ENCODE results near the gene STRIP1.

DNA sequence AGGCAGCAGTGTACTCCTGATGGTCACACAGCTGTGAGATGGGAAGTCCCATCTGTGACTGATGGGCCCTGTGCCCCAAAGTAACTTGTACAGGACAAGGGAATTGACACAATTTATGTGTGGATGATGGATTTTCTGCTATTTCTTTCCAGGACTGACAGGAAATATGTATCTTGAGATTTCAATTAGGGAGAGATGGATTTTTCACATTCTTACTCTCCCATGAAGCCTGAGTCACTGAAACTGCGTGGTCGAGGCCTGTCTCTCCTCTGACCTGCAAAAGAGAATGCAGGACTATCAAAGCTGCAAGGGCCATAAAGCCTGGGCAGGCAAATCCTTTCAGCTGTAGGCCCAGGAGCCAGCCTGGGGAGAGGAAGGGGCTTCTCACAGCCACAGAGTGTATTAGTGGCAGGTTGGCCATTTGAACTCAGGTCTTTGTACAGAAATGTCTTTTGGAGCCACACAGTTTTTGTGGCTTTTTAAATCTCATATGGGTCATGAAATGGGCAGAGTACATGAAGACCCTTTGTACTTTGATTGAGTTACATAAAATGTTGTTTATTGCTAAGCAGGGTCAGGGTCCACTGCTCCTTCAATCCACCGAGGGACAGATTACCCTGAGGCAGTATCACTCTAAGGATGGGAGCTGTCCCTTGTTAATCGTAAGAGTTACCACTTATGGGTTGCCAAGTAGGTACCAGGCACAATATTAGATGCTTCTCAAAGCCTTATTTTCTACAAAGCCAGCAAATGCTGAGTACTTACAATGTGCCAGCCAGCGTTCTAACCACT, 21.3 kb downstream of the STRIP1 start:
- no peak for TF ChIP-seq PATZ1 (CRISPR knock-in tag; IDR thresholded peaks at IDR 0.05; ENCODE audit: borderline replicate concordance)
- TF ChIP-seq RARB (CRISPR knock-in tag; IDR thresholded peaks at IDR 0.05), result no peak
- TF ChIP-seq, protein P1, sequence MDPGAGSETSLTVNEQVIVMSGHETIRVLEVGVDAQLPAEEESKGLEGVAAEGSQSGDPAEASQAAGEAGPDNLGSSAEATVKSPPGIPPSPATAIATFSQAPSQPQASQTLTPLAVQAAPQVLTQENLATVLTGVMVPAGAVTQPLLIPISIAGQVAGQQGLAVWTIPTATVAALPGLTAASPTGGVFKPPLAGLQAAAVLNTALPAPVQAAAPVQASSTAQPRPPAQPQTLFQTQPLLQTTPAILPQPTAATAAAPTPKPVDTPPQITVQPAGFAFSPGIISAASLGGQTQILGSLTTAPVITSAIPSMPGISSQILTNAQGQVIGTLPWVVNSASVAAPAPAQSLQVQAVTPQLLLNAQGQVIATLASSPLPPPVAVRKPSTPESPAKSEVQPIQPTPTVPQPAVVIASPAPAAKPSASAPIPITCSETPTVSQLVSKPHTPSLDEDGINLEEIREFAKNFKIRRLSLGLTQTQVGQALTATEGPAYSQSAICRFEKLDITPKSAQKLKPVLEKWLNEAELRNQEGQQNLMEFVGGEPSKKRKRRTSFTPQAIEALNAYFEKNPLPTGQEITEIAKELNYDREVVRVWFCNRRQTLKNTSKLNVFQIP (CRISPR knock-in tag; IDR thresholded peaks at IDR 0.05; ENCODE audit: borderline replicate concordance, low read depth), result no peak
- 0 out of 2 replicates have a peak, but pooled peaks have one; percentile 17 for TF ChIP-seq CSDC2 (CRISPR knock-in tag; IDR thresholded peaks at IDR 0.05)
